ENCODE results near the gene MOCS3. TPM values are rescaled to one million over a fixed set of nuclear protein-coding genes. Genes with fewer than 3 reads are reported as not detected.

Gene MOCS3
- total RNA-seq, 2 experiments from 2014 or later: 2.7 to 3.0 TPM

- Mint-ChIP-seq H3K36me3 (ENCODE audit: low read depth) (no peaks in the 10 kb centered on the region), H3K4me1 (ENCODE audit: low read depth) (no peaks in the 10 kb centered on the region), H3K27ac (no peak overlapping the region), H3K27me3 (peaks cover 28% of the 10 kb centered on the region), H3K9me3 (no peaks in the 10 kb centered on the region), H3K4me3 (no peak overlapping the region)
- intact Hi-C loops (cut with DNase I, micrococcal nuclease): no loop called here
- Histone ChIP-seq H3K9me3 (ENCODE audit: control insufficient read depth in 1 of 2, insufficient read depth in 1 of 2, low read length in 2 of 2) (no peaks in the 10 kb centered on the region), H3K27me3 (ENCODE audit: control insufficient read depth in 1 of 2, insufficient read depth in 2 of 2, low read length in 2 of 2) (peaks cover 4 to 6% of the 10 kb centered on the region in 2 experiments), H3K4me3 (ENCODE audit: low read length) (no peak overlapping the region), H3K27ac (ENCODE audit: low read depth in 1 of 2, low read length in 2 of 2) (no peak overlapping the region), H3K36me3 (ENCODE audit: insufficient read depth, low read length) (no peaks in the 10 kb centered on the region), H3K4me1 (ENCODE audit: insufficient read depth, low read length) (no peaks in the 10 kb centered on the region)
- CTCF ChIA-PET: no interaction called here
- DNase-seq (no peak), ATAC-seq (ENCODE audit: poor library complexity) (no peak)
- POLR2A ChIA-PET: no interaction called here
- no peak for TF ChIP-seq CTCF (IDR thresholded peaks at IDR 0.05)
Measured at GRCh38 chr20:51005214-51005613, 46.6 kb downstream of the MOCS3 start.

GRCh38 chr20:51008718-51009117 lies 50.1 kb downstream of the MOCS3 start:
- Mint-ChIP-seq H3K4me3 (no peak overlapping the region), H3K27ac (no peak overlapping the region), H3K27me3 (peaks cover 20% of the 10 kb centered on the region), H3K36me3 (ENCODE audit: low read depth) (no peaks in the 10 kb centered on the region), H3K4me1 (ENCODE audit: low read depth) (no peaks in the 10 kb centered on the region), H3K9me3 (no peaks in the 10 kb centered on the region)
- H3K4me1 ChIP-seq (ENCODE audit: insufficient read depth, low read length): no peaks in the 10 kb centered on the region
- intact Hi-C loops (cut with DNase I, micrococcal nuclease): no loop called here
- DNase-seq: no peak
- TF ChIP-seq CTCF (IDR thresholded peaks at IDR 0.05): no peak
- ATAC-seq (ENCODE audit: poor library complexity): no peak
- H3K27me3 ChIP-seq (ENCODE audit: control insufficient read depth in 1 of 2, insufficient read depth in 2 of 2, low read length in 2 of 2): peaks cover 3 to 6% of the 10 kb centered on the region in 2 experiments
- H3K9me3 ChIP-seq (ENCODE audit: control insufficient read depth in 1 of 2, insufficient read depth in 1 of 2, low read length in 2 of 2): no peaks in the 10 kb centered on the region
- CTCF ChIA-PET: no interaction called here
- POLR2A ChIA-PET: no interaction called here
- no peak overlapping the region for H3K4me3 ChIP-seq (ENCODE audit: low read length)
- H3K27ac ChIP-seq (ENCODE audit: low read depth in 1 of 2, low read length in 2 of 2): no peak overlapping the region
- H3K36me3 ChIP-seq (ENCODE audit: insufficient read depth, low read length): no peaks in the 10 kb centered on the region

- no peak for ATAC-seq (ENCODE audit: poor library complexity)
- POLR2A ChIA-PET: no interaction called here
Measured at GRCh38 chr20:51009303-51010042, 50.9 kb downstream of the MOCS3 start.

More at GRCh38 chr20:51009303-51010042, 50.9 kb downstream of the MOCS3 start:
- Histone ChIP-seq H3K36me3 (ENCODE audit: insufficient read depth, low read length) (no peaks in the 10 kb centered on the region), H3K27me3 (ENCODE audit: control insufficient read depth in 1 of 2, insufficient read depth in 2 of 2, low read length in 2 of 2) (peaks cover 4 to 6% of the 10 kb centered on the region in 2 experiments), H3K9me3 (ENCODE audit: control insufficient read depth in 1 of 2, insufficient read depth in 1 of 2, low read length in 2 of 2) (no peaks in the 10 kb centered on the region), H3K4me1 (ENCODE audit: insufficient read depth, low read length) (no peaks in the 10 kb centered on the region), H3K4me3 (ENCODE audit: low read length) (no peak overlapping the region), H3K27ac (ENCODE audit: low read depth in 1 of 2, low read length in 2 of 2) (no peak overlapping the region)
- intact Hi-C loops (cut with DNase I, micrococcal nuclease): no loop called here
- TF ChIP-seq CTCF (IDR thresholded peaks at IDR 0.05): no peak
- H3K36me3 Mint-ChIP-seq (ENCODE audit: low read depth): no peaks in the 10 kb centered on the region
- H3K9me3 Mint-ChIP-seq: no peaks in the 10 kb centered on the region
- H3K27ac Mint-ChIP-seq: no peak overlapping the region
- no peaks in the 10 kb centered on the region for H3K4me1 Mint-ChIP-seq (ENCODE audit: low read depth)
- no peak overlapping the region for H3K4me3 Mint-ChIP-seq
- DNase-seq: no peak
- H3K27me3 Mint-ChIP-seq: peaks cover 27% of the 10 kb centered on the region
- CTCF ChIA-PET: no interaction called here
